ENCODE data around the gene PPP1R36.
"Not testable (repeated sequence)": the region's sequence is repeated elsewhere in the genome, so short reads cannot be mapped to it uniquely, and the experiment has no call there.

Gene PPP1R36

DNA sequence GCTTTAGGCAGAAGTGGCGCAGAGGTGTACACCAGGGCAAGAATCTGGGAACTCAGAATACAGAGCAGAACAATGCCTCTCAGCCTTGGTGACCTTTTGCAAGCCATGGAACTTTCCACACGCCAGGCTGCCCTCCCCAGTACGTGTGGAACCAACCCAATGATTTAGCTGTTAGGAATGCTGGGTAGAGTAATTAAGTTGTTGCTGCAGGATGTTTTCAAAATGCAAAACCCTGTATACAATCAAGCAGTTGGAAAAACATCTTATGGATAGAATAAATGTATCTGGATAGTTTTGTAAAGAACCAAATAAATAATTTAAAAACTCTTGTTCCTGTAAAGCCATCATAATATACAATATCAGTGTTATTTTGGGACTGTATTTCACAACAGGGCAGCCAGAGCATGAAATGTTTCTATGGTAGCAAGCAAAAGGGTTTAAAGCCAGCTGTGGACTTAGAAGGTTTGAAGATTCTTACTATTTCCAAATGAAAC lies 19.4 kb downstream of the PPP1R36 start:
- DNase-seq (ENCODE audit: low read depth): no peak
- no peak overlapping the region for H3K4me3 ChIP-seq (ENCODE audit: control insufficient read depth, low read depth, low read length)
- TF ChIP-seq, protein P1, sequence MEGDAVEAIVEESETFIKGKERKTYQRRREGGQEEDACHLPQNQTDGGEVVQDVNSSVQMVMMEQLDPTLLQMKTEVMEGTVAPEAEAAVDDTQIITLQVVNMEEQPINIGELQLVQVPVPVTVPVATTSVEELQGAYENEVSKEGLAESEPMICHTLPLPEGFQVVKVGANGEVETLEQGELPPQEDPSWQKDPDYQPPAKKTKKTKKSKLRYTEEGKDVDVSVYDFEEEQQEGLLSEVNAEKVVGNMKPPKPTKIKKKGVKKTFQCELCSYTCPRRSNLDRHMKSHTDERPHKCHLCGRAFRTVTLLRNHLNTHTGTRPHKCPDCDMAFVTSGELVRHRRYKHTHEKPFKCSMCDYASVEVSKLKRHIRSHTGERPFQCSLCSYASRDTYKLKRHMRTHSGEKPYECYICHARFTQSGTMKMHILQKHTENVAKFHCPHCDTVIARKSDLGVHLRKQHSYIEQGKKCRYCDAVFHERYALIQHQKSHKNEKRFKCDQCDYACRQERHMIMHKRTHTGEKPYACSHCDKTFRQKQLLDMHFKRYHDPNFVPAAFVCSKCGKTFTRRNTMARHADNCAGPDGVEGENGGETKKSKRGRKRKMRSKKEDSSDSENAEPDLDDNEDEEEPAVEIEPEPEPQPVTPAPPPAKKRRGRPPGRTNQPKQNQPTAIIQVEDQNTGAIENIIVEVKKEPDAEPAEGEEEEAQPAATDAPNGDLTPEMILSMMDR (IDR thresholded peaks at IDR 0.05; ENCODE audit: control insufficient read depth, insufficient read depth, low read depth, low read length, missing control alignments): no peak

DNA sequence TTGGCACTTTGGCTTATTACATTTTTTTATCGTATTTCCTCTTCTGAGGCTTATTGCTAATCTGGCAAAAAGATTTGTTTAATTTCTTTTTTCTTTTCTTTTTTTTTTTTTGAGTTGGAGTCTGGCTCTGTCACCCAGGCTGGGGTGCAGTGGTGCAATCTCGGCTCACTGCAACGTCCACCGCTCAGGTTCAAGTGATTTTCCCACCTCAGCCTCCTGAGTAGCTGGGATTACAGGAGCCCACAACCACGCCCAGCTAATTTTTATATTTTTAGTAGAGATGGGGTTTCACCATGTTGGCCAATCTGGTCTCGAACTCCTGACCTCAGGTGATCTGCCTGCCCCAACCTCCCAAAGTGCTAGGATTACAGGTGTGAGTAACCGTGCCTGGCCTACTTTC lies 19.9 kb downstream of the PPP1R36 start:
- DNase-seq (ENCODE audit: low read depth); H3K4me3 ChIP-seq (ENCODE audit: control insufficient read depth, low read depth, low read length): not testable (repeated sequence)

DNA sequence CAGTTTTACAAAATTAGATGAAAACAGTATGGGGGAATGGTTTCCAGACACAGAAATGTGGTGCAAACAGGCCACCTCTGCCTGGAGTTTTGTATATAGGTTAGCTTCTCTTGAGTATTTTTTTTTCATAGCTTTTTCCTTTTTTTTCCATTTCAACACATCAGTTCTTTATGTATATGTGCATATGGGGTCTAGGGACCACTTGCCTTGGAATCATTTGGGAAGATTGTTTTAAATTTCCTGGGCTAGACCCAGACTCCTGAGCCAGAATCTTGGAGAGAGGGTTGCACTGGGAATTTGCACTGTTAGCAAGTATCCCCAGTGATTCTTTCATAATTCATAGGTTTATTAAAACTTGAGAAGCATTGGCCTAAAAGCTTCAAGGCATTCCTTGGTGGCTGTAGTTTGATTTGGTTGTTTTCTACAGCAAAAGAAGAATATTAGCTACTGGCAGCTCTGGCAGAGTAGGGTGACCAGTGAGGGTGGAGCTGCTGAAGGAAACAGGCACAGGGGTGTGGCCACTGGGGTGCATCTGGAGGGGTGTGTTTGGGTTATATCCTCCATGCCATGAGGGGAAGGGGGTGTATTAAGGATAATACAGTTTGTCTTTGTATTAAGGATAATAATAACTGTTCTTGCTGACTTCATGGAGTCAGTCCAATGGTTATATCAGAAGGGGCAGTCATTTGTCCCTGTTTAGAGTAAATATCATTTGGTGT lies 22.8 kb downstream of the PPP1R36 start:
- TF ChIP-seq, protein P1 (IDR thresholded peaks at IDR 0.05; ENCODE audit: control insufficient read depth, insufficient read depth, low read depth, low read length, missing control alignments): no peak
- H3K4me3 ChIP-seq (ENCODE audit: control insufficient read depth, low read depth, low read length): no peak overlapping the region
- DNase-seq (ENCODE audit: low read depth): no peak

DNA sequence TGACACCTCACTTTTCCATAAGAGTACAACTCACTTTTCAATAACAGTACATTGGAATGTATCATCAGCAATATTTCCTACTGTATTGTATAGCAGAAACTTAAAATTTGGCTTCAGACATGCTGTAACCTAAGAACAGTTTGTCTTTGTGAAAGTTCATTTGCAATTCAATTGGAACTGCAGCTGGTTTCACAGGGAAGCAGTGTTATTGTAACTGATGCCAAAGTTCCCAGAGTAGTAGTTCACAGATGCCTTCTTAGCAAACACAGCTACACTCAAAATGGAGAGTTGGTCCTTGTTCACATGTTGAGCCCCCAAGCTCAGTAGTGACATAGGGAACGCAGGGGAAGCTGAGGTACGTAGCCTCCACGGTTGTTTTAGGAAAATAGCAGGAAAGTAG lies 23.3 kb downstream of the PPP1R36 start:
- no peak overlapping the region for H3K4me3 ChIP-seq (ENCODE audit: control insufficient read depth, low read depth, low read length)
- no peak for DNase-seq (ENCODE audit: low read depth)
- TF ChIP-seq, protein P1 (IDR thresholded peaks at IDR 0.05; ENCODE audit: control insufficient read depth, insufficient read depth, low read depth, low read length, missing control alignments): no peak

GRCh38 chr14:64574371-64575107 lies 24.8 kb downstream of the PPP1R36 start:
- TF ChIP-seq, protein P1 (IDR thresholded peaks at IDR 0.05; ENCODE audit: control insufficient read depth, insufficient read depth, low read depth, low read length, missing control alignments): no peak
- no peak for DNase-seq (ENCODE audit: low read depth)

GRCh38 chr14:64577211-64577610 lies 27.4 kb downstream of the PPP1R36 start:
- DNase-seq (ENCODE audit: low read depth): no peak
- H3K4me3 ChIP-seq (ENCODE audit: control insufficient read depth, low read depth, low read length): no peak overlapping the region
- TF ChIP-seq, protein P1 (IDR thresholded peaks at IDR 0.05; ENCODE audit: control insufficient read depth, insufficient read depth, low read depth, low read length, missing control alignments): no peak

More at GRCh38 chr14:64574371-64575107, 24.8 kb downstream of the PPP1R36 start:
- H3K4me3 ChIP-seq (ENCODE audit: control insufficient read depth, low read depth, low read length): no peak overlapping the region

GRCh38 chr14:64580467-64580866 lies 30.7 kb downstream of the PPP1R36 start:
- DNase-seq (ENCODE audit: low read depth): no peak
- TF ChIP-seq, protein P1 (IDR thresholded peaks at IDR 0.05; ENCODE audit: control insufficient read depth, insufficient read depth, low read depth, low read length, missing control alignments): no peak
- H3K4me3 ChIP-seq (ENCODE audit: control insufficient read depth, low read depth, low read length): no peak overlapping the region

All from AG09309 (cell line).